DND-41 (cell line): ENCODE data around the gene CRTAC1.

Source experiments
- ATAC-seq: fragments of 200-7000 bp; cut with Tn5 transposase; 3 replicates; pipeline ENCODE4 v1.9.1; 2021; ENCODE audit warnings: low read depth; ENCODE audit not compliant: insufficient read depth
- DNase-seq: peaks from one replicate; pipeline ENCODE4 v3.0.0-alpha.2; 2020
- H2AFZ ChIP-seq: 2 replicates; pipeline ENCODE4 v1.6.0; 2012; ENCODE audit warnings: low read depth, low read length
- H3K27ac ChIP-seq: 2 replicates; pipeline ENCODE4 v1.5.1; 2012; ENCODE audit warnings: low read length, inconsistent platforms
- H3K27me3 ChIP-seq: fragments of 200-600 bp; sonication (generic); 2 replicates; pipeline ENCODE4 v1.6.0; 2012; ENCODE audit warnings: low read length, mild to moderate bottlenecking, inconsistent platforms; ENCODE audit not compliant: insufficient read depth, poor library complexity
- H3K36me3 ChIP-seq: 2 replicates; pipeline ENCODE4 v1.5.1; 2012; ENCODE audit warnings: low read length, inconsistent platforms; ENCODE audit not compliant: insufficient read depth
- H3K4me1 ChIP-seq: 2 replicates; pipeline ENCODE4 v1.5.1; 2012; ENCODE audit warnings: mild to moderate bottlenecking, low read length; ENCODE audit not compliant: insufficient read depth
- H3K4me2 ChIP-seq: 2 replicates; pipeline ENCODE4 v1.6.0; 2012; ENCODE audit warnings: mild to moderate bottlenecking, moderate library complexity, low read length, inconsistent platforms; ENCODE audit not compliant: insufficient read depth
- H3K4me3 ChIP-seq, 2 experiments: fragments of 200-600 bp in 1 of 2; shearing (Covaris generic) in 1 of 2; 2 replicates each; pipeline ENCODE4 v1.5.1; 2012 to 2016; ENCODE audit warnings: inconsistent platforms in 2 of 2, low read length in 2 of 2, mild to moderate bottlenecking in 2 of 2, low read depth in 1 of 2, moderate library complexity in 1 of 2
- H3K79me2 ChIP-seq: 2 replicates; pipeline ENCODE4 v1.6.0; 2012; ENCODE audit warnings: low read length, inconsistent platforms; ENCODE audit not compliant: insufficient read depth
- H3K9ac ChIP-seq: 2 replicates; pipeline ENCODE4 v1.6.0; 2012; ENCODE audit warnings: low read depth, mild to moderate bottlenecking, inconsistent platforms, low read length, moderate library complexity
- H3K9me3 ChIP-seq: 2 replicates; pipeline ENCODE4 v1.5.1; 2012; ENCODE audit warnings: low read length, moderate library complexity, mild to moderate bottlenecking, inconsistent platforms; ENCODE audit not compliant: insufficient read depth, severe bottlenecking
- H4K20me1 ChIP-seq: 2 replicates; pipeline ENCODE4 v1.6.0; 2012; ENCODE audit warnings: low read length; ENCODE audit not compliant: insufficient read depth
- CTCF ChIP-seq: IDR thresholded peaks from 2 replicates; pipeline ENCODE4 v1.5.1; 2012; ENCODE audit warnings: borderline replicate concordance, low read length, moderate library complexity, mild to moderate bottlenecking; ENCODE audit not compliant: poor library complexity, severe bottlenecking; ENCODE audit errors: extremely low read depth
- EZH2 ChIP-seq: IDR thresholded peaks from 3 replicates; pipeline ENCODE4 v1.6.1; 2012; ENCODE audit warnings: borderline replicate concordance, low read depth, mild to moderate bottlenecking, moderate library complexity, low read length, inconsistent platforms; ENCODE audit not compliant: severe bottlenecking

The CRTAC1 gene

GRCh38 chr10:98039690-98040381, 9.4 kb upstream of the CRTAC1 start:
- Histone ChIP-seq H4K20me1 (no peaks in the 10 kb centered on the region), H3K9me3 (no peaks in the 10 kb centered on the region), H3K79me2 (no peaks in the 10 kb centered on the region), H3K27me3 (peaks cover 37% of the 10 kb centered on the region), H3K27ac (no peak overlapping the region), H3K9ac (no peak overlapping the region), H3K4me2 (no peak overlapping the region), H2AFZ (no peak overlapping the region), H3K36me3 (no peaks in the 10 kb centered on the region), H3K4me1 (no peaks in the 10 kb centered on the region), H3K4me3 (no peak overlapping the region)
- DNase-seq (no peak), ATAC-seq (no peak)
- TF ChIP-seq EZH2, result no peak

- no peaks in the 10 kb centered on the region for H3K9me3 ChIP-seq
- no peak for DNase-seq
- no peaks in the 10 kb centered on the region for H3K4me1 ChIP-seq
- no peak overlapping the region for H3K27ac ChIP-seq
- no peak overlapping the region for H3K4me2 ChIP-seq
- H3K4me3 ChIP-seq, result no peak overlapping the region
- ATAC-seq, result no peak
- no peaks in the 10 kb centered on the region for H3K79me2 ChIP-seq
- H3K9ac ChIP-seq, result no peak overlapping the region
- no peak overlapping the region for H2AFZ ChIP-seq
- no peaks in the 10 kb centered on the region for H4K20me1 ChIP-seq
- TF ChIP-seq CTCF, result no peak
- no peak for TF ChIP-seq EZH2
- no peaks in the 10 kb centered on the region for H3K36me3 ChIP-seq
- H3K27me3 ChIP-seq, result peaks cover 38% of the 10 kb centered on the region
Observed at GRCh38 chr10:98038288-98038687, 7.9 kb upstream of the CRTAC1 start.

GRCh38 chr10:98035599-98035998, 5.2 kb upstream of the CRTAC1 start:
- Histone ChIP-seq H3K27ac (no peak overlapping the region), H3K4me2 (no peak overlapping the region), H3K27me3 (peaks cover 43% of the 10 kb centered on the region), H3K79me2 (no peaks in the 10 kb centered on the region), H3K4me1 (no peaks in the 10 kb centered on the region), H4K20me1 (peaks cover 3% of the 10 kb centered on the region; the same call in 1 of the 2 replicates), H3K4me3 (no peak overlapping the region), H3K9ac (no peak overlapping the region), H3K9me3 (no peaks in the 10 kb centered on the region), H2AFZ (no peak overlapping the region), H3K36me3 (no peaks in the 10 kb centered on the region)
- TF ChIP-seq EZH2, result no peak
- no peak for TF ChIP-seq CTCF
- ATAC-seq, result no peak
- no peak for DNase-seq

GRCh38 chr10:98033515-98033914, 3.1 kb upstream of the CRTAC1 start:
- no peak overlapping the region for H3K4me3 ChIP-seq
- H3K36me3 ChIP-seq, result no peaks in the 10 kb centered on the region
- no peaks in the 10 kb centered on the region for H3K79me2 ChIP-seq
- H3K4me1 ChIP-seq, result no peaks in the 10 kb centered on the region
- H3K9ac ChIP-seq, result no peak overlapping the region
- ATAC-seq (0 out of 3 replicates have a peak, but pooled peaks have one; percentile 24), DNase-seq (no peak)
- H3K27ac ChIP-seq, result no peak overlapping the region
- no peaks in the 10 kb centered on the region for H3K9me3 ChIP-seq
- peaks cover 37% of the 10 kb centered on the region for H3K27me3 ChIP-seq
- H4K20me1 ChIP-seq, result peaks cover 7% of the 10 kb centered on the region; the same call in 1 of the 2 replicates
- no peak overlapping the region for H3K4me2 ChIP-seq
- no peak for TF ChIP-seq CTCF
- no peak for TF ChIP-seq EZH2
- H2AFZ ChIP-seq, result no peak overlapping the region
